GM06990 (cell line): ENCODE measurements around the gene TMEM138.

Experiments used
- DNase-seq: peaks from one replicate; pipeline ENCODE4 v3.0.0-alpha.2; 2011; ENCODE audit not compliant: insufficient read length; ENCODE audit errors: extremely low read depth
- H3K27me3 ChIP-seq: replicated peaks from 2 replicates; pipeline ENCODE4 v1.6.0; 2011; ENCODE audit warnings: low read length; ENCODE audit not compliant: control insufficient read depth, insufficient read depth
- H3K36me3 ChIP-seq: 2 replicates; pipeline ENCODE4 v1.5.1; 2011; ENCODE audit warnings: low read length; ENCODE audit not compliant: control insufficient read depth, insufficient read depth
- H3K4me3 ChIP-seq: replicated peaks from 2 replicates; pipeline ENCODE4 v1.5.1; 2011; ENCODE audit warnings: low read depth, mild to moderate bottlenecking, control low read depth, low read length
- CTCF ChIP-seq: IDR thresholded peaks from 2 replicates; pipeline ENCODE4 v1.5.1; 2011; ENCODE audit warnings: low read length, control low read depth, mild to moderate bottlenecking, inconsistent platforms; ENCODE audit not compliant: insufficient read depth, poor library complexity, severe bottlenecking

TMEM138 gene

DNA sequence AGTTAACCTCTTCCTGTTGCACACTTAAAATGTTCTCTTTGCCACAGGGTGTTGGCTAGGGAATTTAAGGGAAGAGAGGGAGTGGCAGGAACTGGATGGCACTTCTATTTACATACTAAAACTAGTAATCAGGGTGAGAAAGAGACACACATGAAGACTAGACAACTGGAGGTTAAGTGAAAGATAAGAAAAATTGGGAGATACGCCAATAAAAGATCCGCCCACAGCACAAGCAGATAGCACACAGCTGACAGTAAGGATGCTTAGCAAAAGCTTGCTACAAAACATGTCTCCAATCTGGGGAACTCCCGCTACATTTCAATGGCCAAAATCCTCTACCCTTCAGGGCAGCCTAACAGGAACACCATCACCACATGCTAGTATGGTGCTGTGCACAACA is 54.8 kb downstream of the TMEM138 start:
- no peak for DNase-seq
- H3K36me3 ChIP-seq: peaks cover 38% of the 10 kb centered on the region

GRCh38 chr11:61417670-61418069 is 55.5 kb downstream of the TMEM138 start:
- no peak for TF ChIP-seq CTCF
- no peak for DNase-seq
- Histone ChIP-seq H3K4me3 (no peak overlapping the region), H3K36me3 (peaks cover 38% of the 10 kb centered on the region), H3K27me3 (no peaks in the 10 kb centered on the region)

More for the DNA sequence above, 54.8 kb downstream of the TMEM138 start:
- no peak overlapping the region for H3K4me3 ChIP-seq
- no peaks in the 10 kb centered on the region for H3K27me3 ChIP-seq
- no peak for TF ChIP-seq CTCF

DNA sequence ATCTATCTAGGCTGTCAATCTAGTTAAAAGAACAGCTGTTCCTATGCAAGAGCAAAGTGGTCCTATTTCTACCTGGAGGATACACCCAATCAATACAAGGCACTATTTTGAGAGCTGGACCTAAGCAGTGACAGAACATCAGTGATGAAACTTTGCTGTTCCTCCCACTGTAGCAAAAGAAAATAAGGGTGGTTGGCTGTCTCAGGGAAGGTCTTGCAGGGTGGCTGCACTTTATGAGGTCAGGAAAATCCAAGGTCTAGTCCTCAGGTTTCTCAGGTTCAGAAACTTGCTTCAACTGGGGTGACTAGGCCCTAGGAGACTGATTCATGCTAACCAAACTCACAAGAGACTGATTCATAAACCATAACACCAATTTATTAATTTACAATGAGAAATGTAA is 56.0 kb downstream of the TMEM138 start:
- no peak for TF ChIP-seq CTCF
- H3K36me3 ChIP-seq: peaks cover 38% of the 10 kb centered on the region
- H3K27me3 ChIP-seq: no peaks in the 10 kb centered on the region
- no peak overlapping the region for H3K4me3 ChIP-seq
- DNase-seq: no peak
